Stimulated activated CD8-positive, alpha-beta memory T cell treated with anti-CD3 and anti-CD28 coated beads, Interleukin-2, amount 100 ng/mL, for 1 hour (primary cell): ENCODE results near the gene TRIP13.

Source experiments
- DNase-seq, 2 donors: peaks; one replicate each; pipeline ENCODE4 v3.0.0-alpha.2; 2020; ENCODE audit warnings: low read depth in 2 of 2

TRIP13 gene

GRCh38 chr5:953535-954449 is 61.1 kb downstream of the TRIP13 start:
- no peak for DNase-seq

GRCh38 chr5:955886-956761 is 63.4 kb downstream of the TRIP13 start:
- DNase-seq: no peak

- DNase-seq: no peak
Observed at GRCh38 chr5:956941-957747, 64.5 kb downstream of the TRIP13 start.

GRCh38 chr5:957748-958485 is 65.2 kb downstream of the TRIP13 start:
- DNase-seq: no peak

- no peak for DNase-seq
Observed at GRCh38 chr5:958701-959571, 66.3 kb downstream of the TRIP13 start.

GRCh38 chr5:959581-960531 is 67.2 kb downstream of the TRIP13 start:
- DNase-seq: no peak

GRCh38 chr5:960551-960950 is 67.9 kb downstream of the TRIP13 start:
- DNase-seq: no peak

GRCh38 chr5:961002-961710 is 68.5 kb downstream of the TRIP13 start:
- DNase-seq: no peak

GRCh38 chr5:961711-962240 is 69.1 kb downstream of the TRIP13 start:
- DNase-seq: no peak

- DNase-seq: no peak
Observed at GRCh38 chr5:962386-962785, 69.7 kb downstream of the TRIP13 start.

GRCh38 chr5:962801-963200 is 70.1 kb downstream of the TRIP13 start:
- no peak for DNase-seq

GRCh38 chr5:963310-963672 is 70.6 kb downstream of the TRIP13 start:
- no peak for DNase-seq

GRCh38 chr5:963673-964531 is 71.2 kb downstream of the TRIP13 start:
- no peak for DNase-seq

- no peak for DNase-seq
Observed at GRCh38 chr5:964821-965220, 72.1 kb downstream of the TRIP13 start.

GRCh38 chr5:965604-966344 is 73.1 kb downstream of the TRIP13 start:
- no peak for DNase-seq

GRCh38 chr5:966345-966710 is 73.6 kb downstream of the TRIP13 start:
- no peak for DNase-seq

GRCh38 chr5:966941-967340 is 74.3 kb downstream of the TRIP13 start:
- DNase-seq: no peak
